HEK293 (cell line): ENCODE measurements around the gene PLXNA2.

ENCODE experiments used
- BCL11A ChIP-seq: fragments of 450-650 bp; formaldehyde crosslinking; IDR thresholded peaks from 2 replicates; pipeline ENCODE4 v1.5.1; 2016; ENCODE audit warnings: low read depth, missing biosample characterization, missing genetic modification characterization
- CTCF ChIP-seq: fragments of 450-650 bp; formaldehyde crosslinking; IDR thresholded peaks from 2 replicates; pipeline ENCODE4 v1.5.1; 2016; ENCODE audit warnings: missing biosample characterization, missing genetic modification characterization

GRCh38 chr1:208227366-208227765 lies 16.8 kb downstream of the PLXNA2 start:
- TF ChIP-seq BCL11A (tag by site-specific recombination) (no peak), CTCF (tag by site-specific recombination) (no peak)
